ENCODE results near the gene FBXW12.

Gene FBXW12

DNA sequence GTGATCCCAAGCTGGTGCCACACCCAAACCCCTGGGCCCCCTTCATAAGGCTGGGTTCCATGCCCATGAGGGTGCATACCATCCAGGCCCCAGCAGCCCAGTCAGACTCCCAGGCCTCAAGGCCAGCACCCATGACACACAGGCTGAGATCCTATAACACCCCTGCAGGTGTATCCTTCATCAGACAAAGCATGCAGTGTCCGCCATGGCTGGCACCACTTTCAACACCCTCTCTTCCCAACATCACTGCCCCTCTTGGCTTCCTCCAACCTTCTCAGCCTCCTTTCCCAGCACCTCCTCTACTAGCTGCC lies 64.4 kb downstream of the FBXW12 start:
- no peak for DNase-seq

DNA sequence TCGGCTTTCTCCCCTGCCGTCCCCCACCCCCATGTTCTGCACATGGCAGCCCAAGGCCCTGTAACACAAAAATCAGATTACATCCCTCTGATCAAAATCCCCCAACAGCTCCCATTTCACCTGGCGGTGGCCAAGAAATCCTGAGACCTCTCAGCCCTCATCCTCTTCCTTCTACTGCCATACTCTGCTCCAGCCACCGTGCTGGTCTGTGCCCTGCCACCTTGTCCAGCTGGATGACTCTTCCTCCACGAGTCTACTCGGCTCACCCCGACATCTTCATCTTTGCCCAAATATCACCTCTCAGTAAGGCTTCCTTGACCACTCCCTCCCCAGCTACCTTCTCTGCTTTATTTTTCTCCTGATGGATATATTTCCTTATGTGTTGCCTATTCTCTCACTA lies 64.8 kb downstream of the FBXW12 start:
- no peak for DNase-seq

DNA sequence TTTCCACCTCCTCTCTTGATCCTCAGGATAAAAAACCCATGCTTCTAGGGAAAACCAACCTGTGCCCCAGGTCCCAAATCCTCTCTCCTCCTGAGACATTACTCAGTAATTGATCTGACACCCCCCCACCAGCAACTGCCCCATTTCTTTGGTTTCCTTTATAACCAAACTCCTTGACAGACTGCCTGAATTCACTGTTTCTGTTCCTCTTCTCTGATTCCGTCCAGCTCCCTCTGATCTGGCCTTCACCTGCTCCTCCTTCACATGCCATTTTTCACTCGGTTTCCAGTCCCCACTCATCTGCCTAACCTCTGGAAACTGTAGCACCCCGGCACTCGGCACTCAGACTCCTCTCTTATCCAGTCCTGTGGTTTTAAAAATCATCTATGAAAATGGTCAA lies 65.8 kb downstream of the FBXW12 start:
- DNase-seq = no peak

DNA sequence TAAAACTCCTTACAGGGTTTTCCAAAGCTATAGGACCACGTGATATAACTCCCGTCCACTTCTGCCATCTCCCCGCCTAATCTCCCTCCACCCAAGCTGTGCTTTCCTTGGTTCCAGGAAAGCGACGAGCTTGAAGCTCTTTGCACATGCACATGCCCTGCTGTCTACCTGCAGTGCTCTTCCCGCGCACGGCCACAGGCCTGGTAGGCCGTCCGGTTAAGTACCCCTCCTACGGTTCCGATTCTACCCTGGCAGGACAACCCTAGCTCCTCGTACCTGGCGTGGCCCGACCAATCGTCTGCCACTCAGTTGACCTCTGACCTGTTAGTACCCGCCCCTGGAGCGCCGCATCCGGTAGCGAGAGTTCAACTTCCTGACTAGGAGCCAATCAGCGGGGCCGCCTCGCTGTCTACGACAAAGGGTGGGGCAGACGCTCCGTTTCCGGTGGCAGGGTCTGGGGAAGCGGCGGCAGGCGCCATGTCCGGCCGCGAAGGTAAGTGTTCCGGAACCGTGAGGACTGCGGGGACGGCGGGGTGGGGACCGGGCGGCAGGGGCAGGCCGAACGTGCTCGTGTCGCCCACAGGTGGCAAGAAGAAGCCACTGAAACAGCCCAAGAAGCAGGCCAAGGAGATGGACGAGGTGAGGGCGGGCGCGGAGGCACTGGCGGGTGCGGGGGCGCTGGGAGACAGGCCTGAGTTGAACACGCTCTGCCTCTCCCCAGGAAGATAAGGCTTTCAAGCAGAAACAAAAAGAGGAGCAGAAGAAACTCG lies 68.0 kb downstream of the FBXW12 start, which contains the start of the genes CCDC51 and TMA7:
CCDC51 (minus strand) TSS at position 300 of the 770 bp plus-strand sequence. CDS start 4,991 bp downstream, outside the sequence.
TMA7 (plus strand) TSS at position 438 of the 770 bp plus-strand sequence; CDS start at position 478, 40 bp downstream.
- peak; percentile 97 to 98 (median 98) for DNase-seq

DNA sequence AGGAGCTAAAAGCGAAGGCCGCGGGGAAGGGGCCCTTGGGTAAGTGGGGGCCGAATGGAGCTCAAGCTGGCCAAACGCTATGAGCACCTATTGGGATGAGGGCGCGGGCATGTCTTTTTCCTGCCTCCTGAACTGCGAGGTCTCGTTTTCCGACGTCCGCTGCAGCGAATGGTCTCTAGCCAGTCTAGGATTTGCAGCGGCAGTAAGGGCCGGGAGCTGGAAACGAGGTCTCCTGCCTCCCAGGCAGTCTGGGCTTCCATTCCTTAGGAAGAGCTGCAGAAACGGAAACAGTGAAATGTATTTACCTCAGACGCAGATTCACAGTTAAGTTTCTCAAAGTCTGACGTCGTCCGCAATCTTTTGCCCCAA lies 68.6 kb downstream of the FBXW12 start:
- peak in 3 of 4 experiments; percentile 7 to 45 (median 19) for DNase-seq

DNA sequence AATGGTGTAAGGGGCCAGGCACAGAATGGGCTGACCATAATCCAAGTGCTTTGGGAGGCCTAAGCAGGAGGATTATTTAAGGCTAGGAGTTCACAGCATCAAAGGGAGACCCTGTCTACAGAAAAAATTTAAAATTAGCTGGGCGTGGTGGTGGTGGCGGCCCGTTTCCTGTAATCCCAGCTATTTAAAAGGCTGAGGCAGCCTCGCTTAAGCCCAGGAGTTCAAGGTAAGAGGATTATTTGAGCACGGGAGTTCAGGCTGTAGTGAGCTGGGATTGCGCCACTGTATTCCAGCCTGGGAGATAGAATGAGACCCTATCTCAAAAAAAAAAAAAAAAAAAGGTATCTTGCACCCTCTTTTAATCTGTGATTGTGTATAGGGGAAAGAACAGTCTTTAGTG lies 69.9 kb downstream of the FBXW12 start:
- DNase-seq = no peak

All from suppressor macrophage (primary cell).